Keratinocyte (primary cell): Measurements from ENCODE around the gene DCLRE1C. TPM values are rescaled to one million over a fixed set of nuclear protein-coding genes. Genes with fewer than 3 reads are reported as not detected.

Experiments
- DNase-seq: peaks from one replicate; pipeline ENCODE4 v3.0.0-alpha.2; 2011; ENCODE audit warnings: low read depth, missing footprints, low spot score
- FAIRE-seq: peaks from 2 replicates; lab custom pipeline; 2011; peaks lifted over from hg19 to GRCh38; lab: Jason Lieb, UNC
- H2AFZ ChIP-seq: 2 replicates; pipeline ENCODE4 v1.6.0; 2012; ENCODE audit warnings: low read length, control low read depth, inconsistent platforms; ENCODE audit not compliant: control insufficient read depth
- H3K27ac ChIP-seq: 2 replicates; pipeline ENCODE4 v1.5.1; 2011; ENCODE audit warnings: low read length; ENCODE audit not compliant: control insufficient read depth, insufficient read depth
- H3K27me3 ChIP-seq: 3 replicates; pipeline ENCODE4 v1.6.0; 2011; ENCODE audit warnings: low read length; ENCODE audit not compliant: control insufficient read depth, insufficient read depth; ENCODE audit errors: extremely low read depth
- H3K36me3 ChIP-seq, 2 experiments: 2 replicates in 1 of 2; 3 replicates in 1 of 2; pipeline ENCODE4 v1.5.1; 2011; ENCODE audit warnings: low read length in 2 of 2, mild to moderate bottlenecking in 1 of 2; ENCODE audit not compliant: control insufficient read depth in 2 of 2, insufficient read depth in 2 of 2; ENCODE audit errors: extremely low read depth in 1 of 2
- H3K4me1 ChIP-seq: 3 replicates; pipeline ENCODE4 v1.5.1; 2011; ENCODE audit warnings: low read length; ENCODE audit not compliant: control insufficient read depth, insufficient read depth; ENCODE audit errors: extremely low read depth
- H3K4me2 ChIP-seq: 3 replicates; pipeline ENCODE4 v1.6.0; 2011; ENCODE audit warnings: low read depth, low read length; ENCODE audit not compliant: control insufficient read depth, insufficient read depth; ENCODE audit errors: extremely low read depth
- H3K4me3 ChIP-seq, 3 experiments: fragments of 200-600 bp in 1 of 3; sonication (generic) in 1 of 3; 2 replicates in 2 of 3; 3 replicates in 1 of 3; pipeline ENCODE4 v1.5.1; 2011 to 2016; ENCODE audit warnings: low read length in 3 of 3, mild to moderate bottlenecking in 3 of 3, control low read depth in 2 of 3, inconsistent platforms in 1 of 3, low read depth in 1 of 3, mixed read lengths in 1 of 3, mixed run types in 1 of 3, moderate library complexity in 1 of 3; ENCODE audit not compliant: control insufficient read depth in 2 of 3, insufficient read depth in 2 of 3; ENCODE audit errors: extremely low read depth in 1 of 3
- H3K79me2 ChIP-seq: 2 replicates; pipeline ENCODE4 v1.6.0; 2012; ENCODE audit warnings: low read length; ENCODE audit not compliant: control insufficient read depth, insufficient read depth
- H3K9ac ChIP-seq: 3 replicates; pipeline ENCODE4 v1.6.0; 2011; ENCODE audit warnings: low read length; ENCODE audit not compliant: control insufficient read depth, insufficient read depth; ENCODE audit errors: extremely low read depth
- H3K9me1 ChIP-seq: 3 replicates; pipeline ENCODE4 v1.6.0; 2011; ENCODE audit warnings: low read length; ENCODE audit not compliant: control insufficient read depth, insufficient read depth; ENCODE audit errors: extremely low read depth
- H3K9me3 ChIP-seq: 2 replicates; pipeline ENCODE4 v1.5.1; 2012; ENCODE audit warnings: low read depth, low read length; ENCODE audit not compliant: control insufficient read depth
- H4K20me1 ChIP-seq: 3 replicates; pipeline ENCODE4 v1.6.0; 2011; ENCODE audit warnings: low read length; ENCODE audit not compliant: control insufficient read depth, insufficient read depth; ENCODE audit errors: extremely low read depth
- EZH2 ChIP-seq: IDR thresholded peaks from one replicate; pipeline ENCODE4 v1.6.1; 2012; ENCODE audit warnings: inconsistent platforms, mild to moderate bottlenecking, low read length, moderate library complexity
- dilution Hi-C: fragments of 300-500 bp; cut with MboI; formaldehyde crosslinking; loops from one replicate; pipeline ENCODE4 v1.7.0; 2020; ENCODE audit warnings: low sequenced_read_pairs; ENCODE audit not compliant: extremely low pct_ligation_motif_present
- polyA plus RNA-seq, 5 experiments: library from polyadenylated mRNA; depleted of rRNA in 3 of 5; stranded (reverse) in 3 of 5; stranded (forward) in 1 of 5; unstranded in 1 of 5; fragments of >200 nt; gene quantifications; 1 replicate in 1 of 5; 2 replicates in 3 of 5; 3 replicates in 1 of 5; pipeline versions ENCODE4 v1.2.1 to v1.2.3, GENCODE V29; 2011 to 2012; ENCODE audit warnings: missing spikeins in 2 of 5, low read depth in 1 of 5, low replicate concordance in 1 of 5
- TF ChIP-seq, protein P1 (sequence below), 3 experiments: IDR thresholded peaks in 1 of 3; conservative IDR thresholded peaks in 1 of 3; optimal IDR thresholded peaks in 1 of 3; 2 replicates in 2 of 3; 3 replicates in 1 of 3; pipeline versions ENCODE3 to v1.5.1; 2011; ENCODE audit warnings: low read length in 3 of 3, mild to moderate bottlenecking in 3 of 3, moderate library complexity in 2 of 3, control low read depth in 1 of 3, inconsistent platforms in 1 of 3; ENCODE audit not compliant: insufficient read depth in 2 of 3; ENCODE audit errors: extremely low read depth in 1 of 3

DCLRE1C gene
- polyA plus RNA-seq, 1 donor (not counting 4 experiments of a cell fraction or from before 2014, with no cell fraction given) = 9.1 TPM

DNA sequence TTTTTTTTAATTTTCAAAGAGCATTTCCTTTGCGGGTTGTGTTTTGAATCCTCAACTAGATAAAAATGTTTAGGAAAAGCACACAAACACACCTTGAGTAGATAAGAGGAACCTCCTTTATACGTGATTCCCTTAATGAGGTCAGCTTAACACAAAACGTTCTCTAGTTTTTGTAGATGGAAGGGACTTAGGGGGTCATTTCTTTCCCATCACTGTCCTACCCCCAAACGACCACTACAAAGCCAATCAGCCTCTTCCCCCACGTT is 74.0 kb downstream of the DCLRE1C start:
- peak overlapping the region; percentile 80 to 100 (median 89) for H3K4me3 ChIP-seq
- dilution Hi-C loops = no loop called here
- no peaks in the 10 kb centered on the region for H4K20me1 ChIP-seq
- H3K9me1 ChIP-seq = peaks cover 2% of the 10 kb centered on the region
- DNase-seq (no peak), FAIRE-seq (no peak)
- peaks cover 73% of the 10 kb centered on the region for H3K79me2 ChIP-seq
- peaks cover 20% of the 10 kb centered on the region for H3K4me1 ChIP-seq
- H3K9me3 ChIP-seq = no peaks in the 10 kb centered on the region
- H3K36me3 ChIP-seq = peaks cover 2 to 7% of the 10 kb centered on the region in 2 experiments
- peak overlapping the region; percentile 97 for H3K4me2 ChIP-seq
- peak overlapping the region; percentile 96 for H3K27ac ChIP-seq
- peak overlapping the region; percentile 99 for H3K9ac ChIP-seq
- no peaks in the 10 kb centered on the region for H3K27me3 ChIP-seq
- H2AFZ ChIP-seq = peak overlapping the region; percentile 76
- TF ChIP-seq, protein P1, sequence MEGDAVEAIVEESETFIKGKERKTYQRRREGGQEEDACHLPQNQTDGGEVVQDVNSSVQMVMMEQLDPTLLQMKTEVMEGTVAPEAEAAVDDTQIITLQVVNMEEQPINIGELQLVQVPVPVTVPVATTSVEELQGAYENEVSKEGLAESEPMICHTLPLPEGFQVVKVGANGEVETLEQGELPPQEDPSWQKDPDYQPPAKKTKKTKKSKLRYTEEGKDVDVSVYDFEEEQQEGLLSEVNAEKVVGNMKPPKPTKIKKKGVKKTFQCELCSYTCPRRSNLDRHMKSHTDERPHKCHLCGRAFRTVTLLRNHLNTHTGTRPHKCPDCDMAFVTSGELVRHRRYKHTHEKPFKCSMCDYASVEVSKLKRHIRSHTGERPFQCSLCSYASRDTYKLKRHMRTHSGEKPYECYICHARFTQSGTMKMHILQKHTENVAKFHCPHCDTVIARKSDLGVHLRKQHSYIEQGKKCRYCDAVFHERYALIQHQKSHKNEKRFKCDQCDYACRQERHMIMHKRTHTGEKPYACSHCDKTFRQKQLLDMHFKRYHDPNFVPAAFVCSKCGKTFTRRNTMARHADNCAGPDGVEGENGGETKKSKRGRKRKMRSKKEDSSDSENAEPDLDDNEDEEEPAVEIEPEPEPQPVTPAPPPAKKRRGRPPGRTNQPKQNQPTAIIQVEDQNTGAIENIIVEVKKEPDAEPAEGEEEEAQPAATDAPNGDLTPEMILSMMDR (optimal IDR thresholded peaks at IDR 0.05 in 1 of 3, IDR thresholded peaks at IDR 0.05 in 1 of 3, conservative IDR thresholded peaks at IDR 0.05 in 1 of 3; ENCODE audit: extremely low read depth in 1 of 3, insufficient read depth in 2 of 3, low read length in 3 of 3) = no peak
- no peak for TF ChIP-seq EZH2

DNA sequence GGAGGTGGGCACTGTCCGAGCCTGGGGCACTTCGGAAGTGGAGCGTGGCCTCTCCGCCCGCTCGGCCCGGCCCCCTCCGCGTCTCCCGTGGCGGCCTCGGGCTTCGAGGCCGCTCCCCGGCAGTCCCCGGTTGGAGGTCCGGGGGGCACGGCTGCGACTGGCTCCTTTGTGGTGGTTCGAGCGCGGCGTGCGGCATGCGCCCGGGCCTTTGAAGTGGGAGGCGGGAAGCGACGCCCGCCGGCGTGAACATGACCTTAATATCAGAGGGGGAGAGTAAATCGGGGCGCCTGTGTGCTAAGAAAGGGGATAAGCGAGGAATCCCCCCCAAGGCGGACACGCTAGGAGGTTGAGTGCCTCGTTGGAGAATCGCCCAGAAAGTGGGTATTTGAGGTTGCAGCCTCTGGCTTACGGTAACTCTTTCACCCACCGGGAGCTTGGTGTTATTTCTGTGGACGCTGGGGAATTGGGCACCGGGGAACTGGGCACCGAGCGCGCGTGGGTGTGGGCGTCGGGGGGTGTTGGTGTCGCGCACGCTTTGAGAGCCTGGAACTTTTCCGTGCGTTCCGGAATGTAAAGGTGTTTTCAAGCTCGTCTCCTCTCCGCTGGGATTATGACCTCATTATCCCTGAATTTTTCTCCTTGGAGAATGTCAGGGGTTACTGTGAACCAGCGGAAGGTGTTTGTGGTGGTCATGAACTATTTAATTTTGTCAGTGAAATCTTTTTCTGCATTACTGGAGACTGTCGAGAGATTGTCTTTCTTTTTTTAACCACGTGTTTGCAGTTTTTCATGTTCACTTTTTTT is 74.6 kb downstream of the DCLRE1C start:
- peaks cover 2% of the 10 kb centered on the region for H3K9me1 ChIP-seq
- no peaks in the 10 kb centered on the region for H3K27me3 ChIP-seq
- peak overlapping the region; percentile 80 to 100 (median 89) for H3K4me3 ChIP-seq
- H3K27ac ChIP-seq = peak overlapping the region; percentile 96
- H3K4me2 ChIP-seq = peak overlapping the region; percentile 97
- peaks cover 20% of the 10 kb centered on the region for H3K4me1 ChIP-seq
- TF ChIP-seq EZH2 = no peak
- TF ChIP-seq, protein P1 (optimal IDR thresholded peaks at IDR 0.05 in 1 of 3, IDR thresholded peaks at IDR 0.05 in 1 of 3, conservative IDR thresholded peaks at IDR 0.05 in 1 of 3; ENCODE audit: extremely low read depth in 1 of 3, insufficient read depth in 2 of 3, low read length in 3 of 3) = no peak
- FAIRE-seq (no peak), DNase-seq (no peak)
- dilution Hi-C loops = no loop called here
- peak overlapping the region; percentile 76 for H2AFZ ChIP-seq
- no peaks in the 10 kb centered on the region for H4K20me1 ChIP-seq
- H3K9ac ChIP-seq = peak overlapping the region; percentile 99
- peaks cover 2 to 7% of the 10 kb centered on the region in 2 experiments for H3K36me3 ChIP-seq
- H3K9me3 ChIP-seq = no peaks in the 10 kb centered on the region
- peaks cover 68% of the 10 kb centered on the region for H3K79me2 ChIP-seq
